Fibroblast of mammary gland (primary cell): Measurements from ENCODE around the gene AP2A1.

Source experiments
- DNase-seq: peaks from one replicate; pipeline ENCODE4 v3.0.0-alpha.2; 2010; ENCODE audit warnings: low read depth
- H3K4me3 ChIP-seq: 2 replicates; pipeline ENCODE4 v1.5.1; 2011; ENCODE audit warnings: low read depth, mild to moderate bottlenecking, low read length, moderate library complexity; ENCODE audit not compliant: control insufficient read depth
- TF ChIP-seq, protein P1 (sequence below): conservative IDR thresholded peaks from 2 replicates; pipeline ENCODE4 v1.5.1; 2011; ENCODE audit warnings: low read depth, low read length, inconsistent platforms; ENCODE audit not compliant: control insufficient read depth, insufficient read depth

Gene AP2A1

DNA sequence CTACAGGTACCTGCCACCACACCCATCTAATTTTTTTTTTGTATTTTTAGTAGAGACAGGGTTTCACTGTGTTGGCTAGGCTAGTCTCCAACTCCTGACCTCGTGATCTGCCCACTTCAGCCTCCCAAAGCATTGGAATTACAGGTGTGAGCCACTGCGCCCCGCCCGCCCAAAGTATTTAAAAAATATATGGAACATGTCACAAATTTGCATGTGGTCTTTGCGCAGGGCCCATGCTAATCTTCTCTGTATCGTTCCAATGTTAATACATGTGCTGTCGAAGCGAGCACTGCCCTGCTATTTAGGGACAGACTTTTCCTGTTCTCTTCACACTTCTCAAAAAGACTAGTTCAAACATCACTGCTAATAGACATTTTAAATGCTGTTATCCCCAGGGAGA, 2.5 kb upstream of the AP2A1 start:
- no peak for DNase-seq
- TF ChIP-seq, protein P1, sequence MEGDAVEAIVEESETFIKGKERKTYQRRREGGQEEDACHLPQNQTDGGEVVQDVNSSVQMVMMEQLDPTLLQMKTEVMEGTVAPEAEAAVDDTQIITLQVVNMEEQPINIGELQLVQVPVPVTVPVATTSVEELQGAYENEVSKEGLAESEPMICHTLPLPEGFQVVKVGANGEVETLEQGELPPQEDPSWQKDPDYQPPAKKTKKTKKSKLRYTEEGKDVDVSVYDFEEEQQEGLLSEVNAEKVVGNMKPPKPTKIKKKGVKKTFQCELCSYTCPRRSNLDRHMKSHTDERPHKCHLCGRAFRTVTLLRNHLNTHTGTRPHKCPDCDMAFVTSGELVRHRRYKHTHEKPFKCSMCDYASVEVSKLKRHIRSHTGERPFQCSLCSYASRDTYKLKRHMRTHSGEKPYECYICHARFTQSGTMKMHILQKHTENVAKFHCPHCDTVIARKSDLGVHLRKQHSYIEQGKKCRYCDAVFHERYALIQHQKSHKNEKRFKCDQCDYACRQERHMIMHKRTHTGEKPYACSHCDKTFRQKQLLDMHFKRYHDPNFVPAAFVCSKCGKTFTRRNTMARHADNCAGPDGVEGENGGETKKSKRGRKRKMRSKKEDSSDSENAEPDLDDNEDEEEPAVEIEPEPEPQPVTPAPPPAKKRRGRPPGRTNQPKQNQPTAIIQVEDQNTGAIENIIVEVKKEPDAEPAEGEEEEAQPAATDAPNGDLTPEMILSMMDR: no peak
- H3K4me3 ChIP-seq: no peak overlapping the region

DNA sequence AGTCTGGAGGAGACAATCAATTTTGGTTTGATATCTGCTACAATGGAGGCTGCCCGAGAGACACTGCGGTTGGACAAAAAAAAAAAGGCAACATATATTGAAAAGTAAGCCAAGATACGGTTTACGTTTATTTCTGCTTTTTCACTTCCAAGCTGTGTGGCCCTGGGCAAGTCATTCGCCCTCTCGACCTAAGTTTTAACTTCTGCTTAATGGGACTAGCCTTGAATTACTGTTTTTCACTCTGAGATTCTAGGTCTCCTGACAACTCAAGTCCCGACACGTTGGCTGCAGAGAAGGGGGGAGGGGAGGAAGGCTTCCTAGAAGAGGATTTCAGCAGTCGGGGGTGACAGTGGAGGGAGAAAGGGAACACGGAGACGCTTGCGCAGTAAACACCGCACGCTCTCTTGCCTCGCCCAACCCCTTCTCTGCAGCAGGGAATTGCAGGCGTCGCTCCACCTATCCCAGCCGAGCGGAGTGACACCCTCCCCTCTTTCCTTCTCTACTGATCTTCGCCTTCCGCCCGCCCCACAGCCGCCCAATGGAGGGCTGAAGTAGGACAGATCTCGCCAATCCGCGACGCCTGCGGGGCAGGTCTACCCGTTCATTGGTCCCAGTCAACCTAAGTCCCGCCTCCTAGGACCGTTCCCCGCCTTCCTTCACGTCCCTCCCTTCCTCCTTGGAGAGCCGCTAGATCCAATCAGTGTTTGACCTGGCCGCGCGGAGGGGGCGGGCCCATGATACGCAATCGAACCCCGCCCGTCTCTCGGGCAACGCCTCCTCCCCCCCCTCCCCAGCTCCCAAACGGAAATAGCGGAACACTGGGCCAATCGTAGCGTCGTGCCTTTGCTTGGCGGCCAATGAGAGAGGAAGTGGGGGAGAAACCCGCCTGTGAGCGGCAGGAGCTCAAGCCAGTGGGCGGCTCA, 533 bp upstream of the AP2A1 start:
- peak; percentile 100 for DNase-seq
- TF ChIP-seq, protein P1: no peak
- H3K4me3 ChIP-seq: peak overlapping the region; percentile 40

DNA sequence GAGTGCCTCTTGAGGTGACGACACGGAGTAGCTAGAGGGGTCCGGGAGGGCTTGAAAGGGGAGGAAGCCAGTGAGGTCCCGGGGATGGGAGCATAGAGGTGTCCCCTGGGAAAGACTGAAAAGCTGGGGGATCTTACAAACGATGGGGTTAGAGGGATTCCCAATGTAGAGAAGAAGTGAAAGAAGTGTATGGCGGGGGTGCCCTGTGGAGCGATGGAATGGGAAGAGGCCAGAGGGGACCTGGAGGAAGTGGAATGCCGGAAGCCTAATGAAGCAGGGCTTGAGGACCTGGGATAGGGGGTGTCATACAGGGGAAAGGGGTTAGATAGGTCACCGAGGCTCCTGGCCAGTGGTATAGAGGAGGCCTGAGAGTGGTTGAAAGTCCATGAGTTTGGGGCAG, 580 bp downstream of the AP2A1 start:
- TF ChIP-seq, protein P1: no peak
- H3K4me3 ChIP-seq: peak overlapping the region; percentile 79
- DNase-seq: no peak

DNA sequence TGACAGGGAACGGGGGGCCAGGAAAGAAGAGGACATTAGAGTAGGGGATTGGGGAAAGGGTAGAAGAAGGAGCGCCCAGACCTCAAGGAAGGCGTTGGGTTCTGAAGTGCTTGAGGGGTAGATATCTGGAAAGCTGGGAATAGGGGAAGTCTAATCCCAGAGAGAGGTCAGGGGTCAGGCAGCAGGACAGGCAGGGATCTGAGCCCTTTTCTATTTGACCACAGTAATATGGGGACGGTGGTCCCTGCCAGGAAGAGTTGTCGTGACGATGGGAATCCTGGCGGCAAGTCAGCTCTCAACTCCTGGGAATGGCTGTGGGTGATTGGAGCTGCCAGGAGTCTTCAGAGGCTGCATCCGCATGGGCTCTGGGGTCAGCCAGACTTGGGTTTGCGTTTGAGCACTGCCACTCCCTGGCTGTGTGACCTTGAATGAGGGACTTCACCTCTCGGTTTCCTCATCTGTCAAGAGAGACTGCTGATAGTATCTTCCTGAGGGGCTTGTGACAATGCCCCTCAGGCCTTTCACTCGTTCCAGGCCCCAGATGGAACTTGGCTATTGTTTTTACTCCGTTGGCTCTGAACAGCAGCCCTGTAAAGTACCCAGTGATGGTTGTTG, 1.3 kb downstream of the AP2A1 start:
- DNase-seq: no peak
- TF ChIP-seq, protein P1: no peak
- H3K4me3 ChIP-seq: peak overlapping the region; percentile 79

DNA sequence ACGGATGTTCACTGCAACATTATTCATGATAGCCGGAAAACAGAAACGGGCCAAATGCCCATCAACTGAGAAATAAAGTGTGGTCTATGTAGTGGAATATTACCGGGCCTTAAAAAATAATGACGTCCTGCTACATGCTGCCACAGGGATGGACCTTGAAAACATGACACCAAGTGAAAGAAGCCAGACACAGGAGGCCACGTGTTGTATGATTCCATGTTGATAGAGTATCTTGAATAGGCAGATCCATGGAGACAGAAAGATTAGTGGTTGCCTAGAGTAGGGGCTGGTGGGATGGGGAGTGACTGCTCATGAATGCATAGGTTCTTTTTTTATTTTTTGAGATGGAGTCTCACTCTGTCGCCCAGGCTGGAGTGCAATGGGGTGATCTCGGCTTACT, 3.7 kb downstream of the AP2A1 start:
- no peak for DNase-seq
- H3K4me3 ChIP-seq: no peak overlapping the region
- TF ChIP-seq, protein P1: no peak

DNA sequence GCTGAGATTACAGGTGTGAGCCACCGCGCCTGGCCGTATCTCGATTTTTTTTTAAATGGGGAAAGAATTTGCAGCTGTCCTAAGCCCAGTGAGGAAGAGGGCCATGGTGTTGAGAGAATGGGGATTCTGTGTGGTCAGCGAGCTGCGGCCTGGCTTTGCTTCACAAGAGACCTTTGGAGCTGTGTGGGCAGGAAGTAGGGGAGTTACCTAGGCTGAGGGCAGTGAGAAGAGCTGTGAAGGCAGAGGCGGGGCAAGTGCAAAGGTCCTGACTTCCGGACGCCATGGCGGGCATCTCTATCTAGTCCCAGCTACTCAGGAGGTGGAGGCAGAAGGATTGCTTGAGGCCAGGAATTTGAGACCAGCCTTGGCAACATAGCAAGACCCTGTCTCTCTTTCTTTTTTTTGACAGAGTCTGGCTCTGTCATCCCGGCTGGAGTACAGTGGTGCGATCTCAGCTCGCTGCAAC, 4.9 kb downstream of the AP2A1 start:
- TF ChIP-seq, protein P1: no peak
- no peak overlapping the region for H3K4me3 ChIP-seq
- no peak for DNase-seq
